HCT116 (cell line): Measurements from ENCODE around the gene ADK. TPM values are rescaled to one million over a fixed set of nuclear protein-coding genes. Genes with fewer than 3 reads are reported as not detected.

Experiments used
- ATAC-seq: fragments of 200-7000 bp; cut with Tn5 transposase; 2 replicates; pipeline ENCODE4 v1.9.1; 2020; ENCODE audit warnings: mild to moderate bottlenecking, moderate library complexity
- BruUV-seq: library from RNA; stranded (reverse); fragments of 400-500 nt; replicated peaks from 2 replicates; lab custom pipeline; 2021; lab: Mats Ljungman, UMichigan
- CTCF ChIA-PET: fragments of 300-600 bp; sonication (Branson Sonifier 250); formaldehyde crosslinking; loops from one replicate; lab custom pipeline; 2021; ENCODE audit warnings: antibody characterized with exemption; lab: Charles Lee
- POLR2A ChIA-PET: fragments of 300-600, 350-600 bp; sonication (Branson Sonifier 250); formaldehyde crosslinking; loops from one replicate; lab custom pipeline; 2021; ENCODE audit warnings: antibody characterized with exemption; lab: Charles Lee
- RAD21 ChIA-PET, 2 experiments: fragments of 300-600 bp; sonication (Branson Sonifier 250); formaldehyde crosslinking; loops; one replicate each; lab custom pipeline; 2023; ENCODE audit warnings: low total read pairs in 2 of 2; ENCODE audit not compliant: uncharacterized antibody in 2 of 2, unreplicated experiment in 2 of 2, low non-redundant PET in 1 of 2; lab: Charles Lee
- DNase-seq: peaks from one replicate; pipeline ENCODE4 v3.0.0-alpha.2; 2010; ENCODE audit warnings: low read depth, low spot score
- H2AFZ ChIP-seq: fragments of 200-600 bp; shearing (Covaris generic), sonication (generic); 2 replicates; pipeline ENCODE4 v1.6.1; 2017; ENCODE audit warnings: low read depth, mixed run types, mixed read lengths, antibody characterized with exemption, low read length; ENCODE audit not compliant: poor library complexity, severe bottlenecking
- H3K27ac ChIP-seq: 2 replicates; pipeline ENCODE4 v1.5.1; 2012; ENCODE audit warnings: low read depth, low read length
- H3K27me3 ChIP-seq: fragments of 200-600 bp; sonication (generic); 2 replicates; pipeline ENCODE4 v1.6.1; 2016; ENCODE audit warnings: mixed run types, low read length, mixed read lengths; ENCODE audit not compliant: insufficient read depth
- H3K36me3 ChIP-seq, 2 experiments: fragments of 200-500 bp in 1 of 2; fragments of 200-600 bp in 1 of 2; sonication (Bioruptor generic) in 1 of 2; sonication (generic) in 1 of 2; 2 replicates each; pipeline versions ENCODE4 v1.5.1 to v1.6.1; 2014 to 2016; ENCODE audit warnings: low read length in 2 of 2, inconsistent platforms in 1 of 2, mixed read lengths in 1 of 2, mixed run types in 1 of 2; ENCODE audit not compliant: insufficient read depth in 2 of 2, control insufficient read depth in 1 of 2
- H3K4me1 ChIP-seq, 2 experiments: fragments of 200-600 bp in 1 of 2; sonication (generic) in 1 of 2; 2 replicates each; pipeline versions ENCODE4 v1.5.1 to v1.6.1; 2012 to 2017; ENCODE audit warnings: low read length in 2 of 2, inconsistent platforms in 1 of 2, mild to moderate bottlenecking in 1 of 2, mixed read lengths in 1 of 2, mixed run types in 1 of 2, moderate library complexity in 1 of 2; ENCODE audit not compliant: insufficient read depth in 2 of 2, control insufficient read depth in 1 of 2
- H3K4me2 ChIP-seq: fragments of 200-600 bp; sonication (generic); 2 replicates; pipeline ENCODE4 v1.6.1; 2017; ENCODE audit warnings: mixed run types, low read length, mixed read lengths
- H3K4me3 ChIP-seq, 2 experiments: fragments of 200-600 bp in 1 of 2; sonication (generic) in 1 of 2; replicated peaks in 1 of 2; 2 replicates each; pipeline ENCODE4 v1.5.1; 2011 to 2016; ENCODE audit warnings: low read length in 2 of 2, control low read depth in 1 of 2, low read depth in 1 of 2, mild to moderate bottlenecking in 1 of 2, mixed read lengths in 1 of 2, mixed run types in 1 of 2
- H3K79me2 ChIP-seq: fragments of 200-600 bp; sonication (generic); 2 replicates; pipeline ENCODE4 v1.6.1; 2017; ENCODE audit warnings: mild to moderate bottlenecking, mixed run types, low read length, moderate library complexity, mixed read lengths; ENCODE audit not compliant: insufficient read depth
- H3K9ac ChIP-seq: fragments of 200-600 bp; sonication (generic); 2 replicates; pipeline ENCODE4 v1.6.1; 2016; ENCODE audit warnings: low read length, mixed read lengths
- H3K9me2 ChIP-seq: fragments of 200-600 bp; sonication (generic), shearing (Covaris generic); 2 replicates; pipeline ENCODE4 v1.6.1; 2017; ENCODE audit warnings: mixed run types, mild to moderate bottlenecking, moderate library complexity; ENCODE audit not compliant: insufficient read depth
- H3K9me3 ChIP-seq, 2 experiments: fragments of 200-500 bp in 1 of 2; fragments of 200-600 bp in 1 of 2; sonication (Bioruptor generic) in 1 of 2; sonication (generic) in 1 of 2; 2 replicates each; pipeline ENCODE4 v1.6.1; 2014 to 2017; ENCODE audit warnings: low read length in 2 of 2, mixed read lengths in 2 of 2, inconsistent platforms in 1 of 2, low read depth in 1 of 2, mild to moderate bottlenecking in 1 of 2, mixed run types in 1 of 2, moderate library complexity in 1 of 2; ENCODE audit not compliant: control insufficient read depth in 1 of 2, insufficient read depth in 1 of 2
- H4K20me1 ChIP-seq: fragments of 200-600 bp; sonication (generic), shearing (Covaris generic); 2 replicates; pipeline ENCODE4 v1.6.1; 2017; ENCODE audit warnings: mixed run types, mild to moderate bottlenecking, moderate library complexity; ENCODE audit not compliant: insufficient read depth
- CBX3 ChIP-seq: IDR thresholded peaks from 2 replicates; pipeline ENCODE4 v1.6.1; 2012; ENCODE audit warnings: low read depth
- EGR1 ChIP-seq: IDR thresholded peaks from 2 replicates; pipeline ENCODE4 v1.6.1; 2012; ENCODE audit warnings: low read depth
- ELF1 ChIP-seq: IDR thresholded peaks from 2 replicates; pipeline ENCODE4 v1.6.1; 2012; ENCODE audit warnings: low read depth, borderline replicate concordance
- EZH2 ChIP-seq: fragments of 200-600 bp; sonication (generic); IDR thresholded peaks from 2 replicates; pipeline ENCODE4 v1.6.1; 2017; ENCODE audit warnings: antibody characterized with exemption, mixed run types
- EZH2phosphoT487 ChIP-seq: fragments of 200-600 bp; IDR thresholded peaks from 2 replicates; pipeline ENCODE4 v1.6.1; 2018; ENCODE audit warnings: antibody characterized with exemption, borderline replicate concordance
- FOSL1 ChIP-seq: IDR thresholded peaks from 2 replicates; pipeline ENCODE4 v1.6.1; 2012; ENCODE audit warnings: low read depth
- JUND ChIP-seq: IDR thresholded peaks from 2 replicates; pipeline ENCODE4 v1.6.1; 2012
- POLR2A ChIP-seq: IDR thresholded peaks from 2 replicates; pipeline ENCODE4 v1.7.0; 2011; ENCODE audit warnings: borderline replicate concordance; ENCODE audit not compliant: insufficient read depth, insufficient read length; ENCODE audit errors: extremely low read depth
- RAD21 ChIP-seq: IDR thresholded peaks from 2 replicates; pipeline ENCODE4 v1.6.1; 2012; ENCODE audit warnings: low read depth, mild to moderate bottlenecking
- SIN3A ChIP-seq: IDR thresholded peaks from 2 replicates; pipeline ENCODE4 v1.6.1; 2012; ENCODE audit warnings: low read depth
- SP1 ChIP-seq: IDR thresholded peaks from 2 replicates; pipeline ENCODE4 v1.6.1; 2012; ENCODE audit warnings: low read depth
- YY1 ChIP-seq: IDR thresholded peaks from 2 replicates; pipeline ENCODE4 v1.6.1; 2011; ENCODE audit warnings: low read length, low read depth, moderate library complexity, mild to moderate bottlenecking; ENCODE audit not compliant: insufficient replicate concordance; ENCODE audit errors: extremely low read depth
- ZNF274 ChIP-seq: fragments of 200-500 bp; sonication (Bioruptor generic); IDR thresholded peaks from 2 replicates; pipeline ENCODE4 v1.6.1; 2014; ENCODE audit warnings: mild to moderate bottlenecking, low read depth, low read length, inconsistent platforms
- intact Hi-C: fragments of 100-400 bp; cut with micrococcal nuclease; formaldehyde crosslinking; loops from 2 replicates; pipeline ENCODE4 v1.10.0; 2022
- total RNA-seq: library from RNA; stranded (reverse); gene quantifications from one replicate; pipeline ENCODE4 v1.2.1, GENCODE V29; 2021; ENCODE audit not compliant: unreplicated experiment
- TF ChIP-seq, protein P1 (sequence below): IDR thresholded peaks from 2 replicates; pipeline ENCODE4 v1.6.1; 2012
- TF ChIP-seq, protein P2 (sequence below), 3 experiments: fragments of 200-600 bp in 1 of 3; sonication (generic) in 1 of 3; IDR thresholded peaks in 2 of 3; conservative IDR thresholded peaks in 1 of 3; 2 replicates each; pipeline ENCODE4 v1.5.1; 2012 to 2017; ENCODE audit warnings: low read depth in 2 of 3, low read length in 2 of 3, antibody characterized with exemption in 1 of 3, borderline replicate concordance in 1 of 3, control low read depth in 1 of 3, mild to moderate bottlenecking in 1 of 3, mixed read lengths in 1 of 3, mixed run types in 1 of 3, moderate library complexity in 1 of 3; ENCODE audit not compliant: insufficient read depth in 1 of 3
- TF ChIP-seq, protein P3 (sequence below): IDR thresholded peaks from 2 replicates; pipeline ENCODE4 v1.6.1; 2012; ENCODE audit warnings: low read depth
- TF ChIP-seq, protein P4 (sequence below): IDR thresholded peaks from 2 replicates; pipeline ENCODE4 v1.6.1; 2012
- TF ChIP-seq, protein P5 (sequence below): IDR thresholded peaks from 2 replicates; pipeline ENCODE4 v1.6.1; 2011; ENCODE audit warnings: mild to moderate bottlenecking, low read length, moderate library complexity; ENCODE audit not compliant: insufficient replicate concordance; ENCODE audit errors: extremely low read depth

The ADK gene
- total RNA-seq, 1 experiment from 2014 or later, result 55.0 TPM

DNA sequence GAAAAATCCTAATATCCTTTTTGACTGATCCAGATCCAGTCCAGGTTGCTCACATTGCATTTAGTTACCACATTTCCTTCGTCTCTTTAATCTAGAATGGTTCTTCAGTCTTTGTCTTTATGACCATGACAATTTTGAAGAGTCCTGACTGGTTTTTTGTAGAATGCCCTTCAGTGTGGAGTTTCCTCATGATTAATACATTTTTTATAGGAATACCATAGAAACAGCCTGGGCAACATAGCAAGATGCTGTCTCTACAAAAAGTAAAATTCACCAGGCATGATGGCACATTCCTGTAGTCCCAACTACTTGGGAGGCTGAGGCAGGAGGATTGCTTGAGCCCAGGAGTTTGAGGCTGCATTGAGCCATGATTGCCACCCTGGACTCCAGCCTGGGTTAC is 390.4 kb downstream of the ADK start:
- ChIA-PET CTCF (no interaction called here), RAD21 (no interaction called here), POLR2A (no interaction called here)
- TF ChIP-seq, protein P1, sequence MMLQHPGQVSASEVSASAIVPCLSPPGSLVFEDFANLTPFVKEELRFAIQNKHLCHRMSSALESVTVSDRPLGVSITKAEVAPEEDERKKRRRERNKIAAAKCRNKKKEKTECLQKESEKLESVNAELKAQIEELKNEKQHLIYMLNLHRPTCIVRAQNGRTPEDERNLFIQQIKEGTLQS, result no peak
- TF ChIP-seq FOSL1 (no peak), POLR2A (no peak), RAD21 (no peak), ELF1 (no peak), EZH2 (no peak), CBX3 (no peak), YY1 (no peak), ZNF274 (no peak), EZH2phosphoT487 (no peak), SP1 (no peak), SIN3A (no peak), EGR1 (no peak), JUND (no peak)
- TF ChIP-seq, protein P2, sequence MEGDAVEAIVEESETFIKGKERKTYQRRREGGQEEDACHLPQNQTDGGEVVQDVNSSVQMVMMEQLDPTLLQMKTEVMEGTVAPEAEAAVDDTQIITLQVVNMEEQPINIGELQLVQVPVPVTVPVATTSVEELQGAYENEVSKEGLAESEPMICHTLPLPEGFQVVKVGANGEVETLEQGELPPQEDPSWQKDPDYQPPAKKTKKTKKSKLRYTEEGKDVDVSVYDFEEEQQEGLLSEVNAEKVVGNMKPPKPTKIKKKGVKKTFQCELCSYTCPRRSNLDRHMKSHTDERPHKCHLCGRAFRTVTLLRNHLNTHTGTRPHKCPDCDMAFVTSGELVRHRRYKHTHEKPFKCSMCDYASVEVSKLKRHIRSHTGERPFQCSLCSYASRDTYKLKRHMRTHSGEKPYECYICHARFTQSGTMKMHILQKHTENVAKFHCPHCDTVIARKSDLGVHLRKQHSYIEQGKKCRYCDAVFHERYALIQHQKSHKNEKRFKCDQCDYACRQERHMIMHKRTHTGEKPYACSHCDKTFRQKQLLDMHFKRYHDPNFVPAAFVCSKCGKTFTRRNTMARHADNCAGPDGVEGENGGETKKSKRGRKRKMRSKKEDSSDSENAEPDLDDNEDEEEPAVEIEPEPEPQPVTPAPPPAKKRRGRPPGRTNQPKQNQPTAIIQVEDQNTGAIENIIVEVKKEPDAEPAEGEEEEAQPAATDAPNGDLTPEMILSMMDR (IDR thresholded peaks at IDR 0.05 in 2 of 3, conservative IDR thresholded peaks at IDR 0.05 in 1 of 3; ENCODE audit: borderline replicate concordance in 1 of 3, insufficient read depth in 1 of 3, low read depth in 2 of 3, low read length in 2 of 3), result no peak
- TF ChIP-seq, protein P3, sequence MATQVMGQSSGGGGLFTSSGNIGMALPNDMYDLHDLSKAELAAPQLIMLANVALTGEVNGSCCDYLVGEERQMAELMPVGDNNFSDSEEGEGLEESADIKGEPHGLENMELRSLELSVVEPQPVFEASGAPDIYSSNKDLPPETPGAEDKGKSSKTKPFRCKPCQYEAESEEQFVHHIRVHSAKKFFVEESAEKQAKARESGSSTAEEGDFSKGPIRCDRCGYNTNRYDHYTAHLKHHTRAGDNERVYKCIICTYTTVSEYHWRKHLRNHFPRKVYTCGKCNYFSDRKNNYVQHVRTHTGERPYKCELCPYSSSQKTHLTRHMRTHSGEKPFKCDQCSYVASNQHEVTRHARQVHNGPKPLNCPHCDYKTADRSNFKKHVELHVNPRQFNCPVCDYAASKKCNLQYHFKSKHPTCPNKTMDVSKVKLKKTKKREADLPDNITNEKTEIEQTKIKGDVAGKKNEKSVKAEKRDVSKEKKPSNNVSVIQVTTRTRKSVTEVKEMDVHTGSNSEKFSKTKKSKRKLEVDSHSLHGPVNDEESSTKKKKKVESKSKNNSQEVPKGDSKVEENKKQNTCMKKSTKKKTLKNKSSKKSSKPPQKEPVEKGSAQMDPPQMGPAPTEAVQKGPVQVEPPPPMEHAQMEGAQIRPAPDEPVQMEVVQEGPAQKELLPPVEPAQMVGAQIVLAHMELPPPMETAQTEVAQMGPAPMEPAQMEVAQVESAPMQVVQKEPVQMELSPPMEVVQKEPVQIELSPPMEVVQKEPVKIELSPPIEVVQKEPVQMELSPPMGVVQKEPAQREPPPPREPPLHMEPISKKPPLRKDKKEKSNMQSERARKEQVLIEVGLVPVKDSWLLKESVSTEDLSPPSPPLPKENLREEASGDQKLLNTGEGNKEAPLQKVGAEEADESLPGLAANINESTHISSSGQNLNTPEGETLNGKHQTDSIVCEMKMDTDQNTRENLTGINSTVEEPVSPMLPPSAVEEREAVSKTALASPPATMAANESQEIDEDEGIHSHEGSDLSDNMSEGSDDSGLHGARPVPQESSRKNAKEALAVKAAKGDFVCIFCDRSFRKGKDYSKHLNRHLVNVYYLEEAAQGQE, result no peak
- TF ChIP-seq, protein P4, sequence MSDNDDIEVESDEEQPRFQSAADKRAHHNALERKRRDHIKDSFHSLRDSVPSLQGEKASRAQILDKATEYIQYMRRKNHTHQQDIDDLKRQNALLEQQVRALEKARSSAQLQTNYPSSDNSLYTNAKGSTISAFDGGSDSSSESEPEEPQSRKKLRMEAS, result no peak
- TF ChIP-seq, protein P5, sequence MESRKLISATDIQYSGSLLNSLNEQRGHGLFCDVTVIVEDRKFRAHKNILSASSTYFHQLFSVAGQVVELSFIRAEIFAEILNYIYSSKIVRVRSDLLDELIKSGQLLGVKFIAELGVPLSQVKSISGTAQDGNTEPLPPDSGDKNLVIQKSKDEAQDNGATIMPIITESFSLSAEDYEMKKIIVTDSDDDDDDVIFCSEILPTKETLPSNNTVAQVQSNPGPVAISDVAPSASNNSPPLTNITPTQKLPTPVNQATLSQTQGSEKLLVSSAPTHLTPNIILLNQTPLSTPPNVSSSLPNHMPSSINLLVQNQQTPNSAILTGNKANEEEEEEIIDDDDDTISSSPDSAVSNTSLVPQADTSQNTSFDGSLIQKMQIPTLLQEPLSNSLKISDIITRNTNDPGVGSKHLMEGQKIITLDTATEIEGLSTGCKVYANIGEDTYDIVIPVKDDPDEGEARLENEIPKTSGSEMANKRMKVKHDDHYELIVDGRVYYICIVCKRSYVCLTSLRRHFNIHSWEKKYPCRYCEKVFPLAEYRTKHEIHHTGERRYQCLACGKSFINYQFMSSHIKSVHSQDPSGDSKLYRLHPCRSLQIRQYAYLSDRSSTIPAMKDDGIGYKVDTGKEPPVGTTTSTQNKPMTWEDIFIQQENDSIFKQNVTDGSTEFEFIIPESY, result no peak
- intact Hi-C loops, result no loop called here
- DNase-seq (no peak), ATAC-seq (no peak)
- Histone ChIP-seq H3K36me3 (no peaks in the 10 kb centered on the region), H3K9me3 (no peaks in the 10 kb centered on the region), H3K27ac (no peak overlapping the region), H4K20me1 (no peaks in the 10 kb centered on the region), H3K4me1 (no peaks in the 10 kb centered on the region), H3K9ac (no peak overlapping the region), H3K4me3 (no peak overlapping the region), H3K79me2 (no peaks in the 10 kb centered on the region), H3K27me3 (no peaks in the 10 kb centered on the region), H3K4me2 (no peak overlapping the region), H3K9me2 (no peaks in the 10 kb centered on the region), H2AFZ (no peak overlapping the region)
- BruUV-seq, result no TSS peak
